Stimulated activated CD8-positive, alpha-beta memory T cell treated with anti-CD3 and anti-CD28 coated beads, Interleukin-2, amount 100 ng/mL, for 1 hour (primary cell): ENCODE measurements around the gene CISTR.
A peak's percentile ranks its signal among the peaks of the same experiment; 100 is the strongest.
"Not testable (repeated sequence)": the region's sequence is repeated elsewhere in the genome, so short reads cannot be mapped to it uniquely, and the experiment has no call there.

Experiments used
- DNase-seq, 2 donors: peaks; one replicate each; pipeline ENCODE4 v3.0.0-alpha.2; 2020; ENCODE audit warnings: low read depth in 2 of 2

CISTR gene

DNA sequence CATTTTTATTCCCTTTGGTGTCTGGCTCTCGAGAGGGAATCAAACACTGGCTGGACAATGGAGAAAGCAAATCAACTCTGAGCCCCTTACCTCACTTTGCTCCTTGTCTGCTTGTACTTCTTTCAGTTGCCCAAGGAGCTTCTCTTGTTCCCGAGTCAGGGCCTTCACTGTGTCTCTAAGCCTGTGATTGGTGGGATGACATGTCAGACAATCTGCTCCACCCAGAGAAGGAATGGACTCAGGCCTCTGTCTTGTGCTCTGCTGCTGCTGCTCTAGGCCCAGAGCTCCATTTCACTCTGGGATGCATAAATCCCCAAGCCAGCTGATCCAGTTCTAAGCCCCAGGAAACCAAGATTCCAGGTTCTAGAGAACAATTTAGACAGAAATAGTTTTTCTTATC, 32.1 kb downstream of the CISTR start:
- no peak for DNase-seq

DNA sequence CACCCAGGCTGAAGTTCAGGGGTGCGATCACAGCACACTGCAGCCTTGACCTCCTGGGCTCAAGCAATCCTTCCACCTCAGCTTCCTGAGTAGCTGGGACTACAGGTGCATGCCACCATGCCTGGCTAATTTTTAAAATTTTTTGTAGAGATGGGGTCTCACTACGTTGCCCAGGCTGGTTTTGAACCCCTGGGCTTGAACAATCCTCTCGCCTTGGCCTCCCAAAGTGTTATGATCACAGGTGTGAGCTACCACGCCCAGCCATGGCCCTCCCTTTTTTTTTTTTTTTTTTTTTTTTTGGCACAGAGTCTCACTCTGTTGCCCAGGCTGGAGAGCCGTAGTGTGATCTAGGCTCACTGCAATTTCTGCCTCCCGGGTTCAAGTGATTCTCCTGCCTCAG, 33.2 kb downstream of the CISTR start:
- DNase-seq: not testable (repeated sequence)

DNA sequence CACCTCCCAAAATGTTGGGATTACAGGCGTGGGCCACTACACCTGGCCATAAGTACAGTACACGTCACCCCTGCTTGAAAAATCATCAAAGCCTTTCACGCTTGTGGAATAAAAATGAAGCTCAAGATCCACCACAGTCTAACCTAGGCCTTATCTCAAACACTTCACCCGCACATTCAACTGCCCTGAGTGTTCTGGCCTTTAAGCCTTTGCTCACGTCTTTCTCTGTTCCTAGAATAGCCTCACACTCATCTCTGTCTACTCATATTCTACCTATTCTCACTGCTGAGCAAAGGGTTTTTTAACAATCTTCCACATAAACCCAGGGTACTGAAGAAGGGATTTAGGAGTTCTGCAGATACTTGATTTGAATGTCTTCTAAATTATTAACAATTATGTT, 34.5 kb downstream of the CISTR start:
- DNase-seq: no peak

DNA sequence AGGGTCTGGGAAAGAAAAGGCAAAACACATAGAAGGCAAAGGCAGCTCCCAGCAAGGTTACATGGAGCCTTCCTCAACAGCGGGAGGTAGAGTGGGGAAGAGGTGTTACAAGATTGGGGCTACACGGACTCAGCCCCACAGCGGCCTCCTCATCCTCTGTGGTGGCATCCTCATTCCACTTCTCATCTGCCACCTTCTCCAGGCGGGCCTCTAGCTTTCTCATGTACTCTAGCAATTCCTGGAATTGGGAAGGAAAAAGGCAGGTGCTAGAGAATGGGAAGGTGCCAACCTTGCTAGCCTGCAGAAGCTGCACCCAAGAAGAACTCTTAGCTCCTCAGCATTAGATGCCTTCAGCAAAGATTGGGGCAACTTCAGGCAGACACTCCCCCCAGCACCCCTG, 37.8 kb downstream of the CISTR start:
- no peak for DNase-seq

- DNase-seq: no peak
Observed at GRCh38 chr12:53713516-53713915, 38.3 kb downstream of the CISTR start.

DNA sequence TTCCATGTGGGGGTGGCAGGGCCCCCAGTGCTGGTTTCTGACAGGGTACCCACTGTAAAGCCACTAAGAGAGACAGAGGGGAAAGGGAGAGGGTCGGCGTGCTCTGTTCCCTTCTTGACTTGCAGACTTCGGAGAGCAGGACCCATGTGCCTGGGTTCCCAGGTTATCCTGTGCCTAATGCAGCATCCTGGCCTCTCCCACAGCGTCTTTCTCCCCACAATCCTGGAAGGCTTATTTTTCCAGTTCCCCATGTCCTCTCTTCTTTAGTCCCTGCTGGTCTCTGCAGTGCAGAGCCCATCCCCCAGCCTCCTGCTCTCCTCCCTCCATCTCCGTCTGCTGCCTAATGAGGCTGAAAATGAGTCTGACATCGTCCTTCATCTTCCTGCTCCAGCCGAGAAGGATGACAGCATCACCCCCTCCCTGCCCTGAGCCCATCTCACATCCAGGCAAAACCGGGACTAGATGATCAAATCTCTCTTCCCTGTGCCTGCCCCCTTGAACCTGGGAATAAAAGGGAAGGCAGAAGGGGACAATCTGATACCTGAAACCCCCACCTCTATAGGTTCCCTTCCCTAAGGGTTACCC, 39.6 kb downstream of the CISTR start:
- DNase-seq: no peak

GRCh38 chr12:53710091-53710490, 41.7 kb downstream of the CISTR start:
- no peak for DNase-seq

DNA sequence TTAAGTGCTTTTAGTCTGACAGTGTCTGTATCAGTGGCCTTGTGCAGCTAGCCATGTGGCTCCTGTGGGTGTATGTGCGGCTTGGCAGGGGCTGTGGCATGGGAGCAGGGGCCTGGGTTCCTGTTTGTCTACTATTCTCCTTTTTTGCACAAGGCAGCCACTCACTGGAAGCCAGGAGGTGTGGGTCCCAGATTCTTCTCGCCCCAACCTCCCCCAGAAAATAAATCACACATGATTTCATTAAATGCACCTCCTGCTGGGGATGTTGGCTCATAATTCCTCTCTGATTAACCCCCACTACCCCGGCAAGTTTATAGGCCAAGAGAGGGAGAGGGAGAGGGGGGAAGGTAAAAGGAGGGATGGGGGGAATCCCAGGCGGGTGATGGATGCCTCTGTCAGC, 42.1 kb downstream of the CISTR start:
- DNase-seq: no peak

GRCh38 chr12:53706080-53706479, 45.7 kb downstream of the CISTR start:
- DNase-seq: no peak

GRCh38 chr12:53703756-53704155, 48.0 kb downstream of the CISTR start:
- DNase-seq: no peak

DNA sequence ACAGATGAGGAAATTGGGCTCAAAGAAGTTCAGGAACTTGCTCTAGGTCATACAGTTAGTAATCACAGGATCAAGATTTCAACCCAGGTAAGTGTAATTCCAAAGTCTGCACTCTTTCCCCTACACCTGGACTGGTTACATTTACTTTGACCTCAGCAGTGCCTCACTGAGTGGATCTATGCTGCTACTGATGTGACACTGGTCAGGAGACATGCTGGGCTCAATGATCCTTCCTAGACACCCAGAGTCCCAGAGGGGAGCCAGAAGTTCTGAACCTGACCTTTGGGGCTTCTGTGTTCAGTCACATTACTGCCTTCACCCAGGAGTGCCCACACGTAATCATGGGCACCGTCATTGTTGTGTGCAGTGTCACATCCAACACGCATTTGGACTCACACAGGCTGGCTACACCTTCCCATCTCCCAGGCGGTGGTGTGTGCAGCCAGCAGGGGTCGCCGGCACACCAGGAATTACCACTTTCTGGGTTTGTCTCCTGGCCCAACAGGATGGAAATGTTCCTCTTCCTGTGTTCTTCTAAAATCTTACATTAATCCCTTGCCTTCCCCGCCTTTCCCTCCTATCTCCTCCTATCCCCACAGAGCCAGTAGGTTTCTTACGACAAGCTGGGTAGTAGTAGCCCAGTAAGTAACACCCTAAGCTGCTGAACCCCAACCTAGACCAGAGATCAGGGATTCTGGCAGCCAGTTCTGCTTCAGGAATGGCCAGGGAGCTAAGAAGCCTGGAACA, 50.1 kb downstream of the CISTR start:
- peak; percentile 52 to 64 for DNase-seq

DNA sequence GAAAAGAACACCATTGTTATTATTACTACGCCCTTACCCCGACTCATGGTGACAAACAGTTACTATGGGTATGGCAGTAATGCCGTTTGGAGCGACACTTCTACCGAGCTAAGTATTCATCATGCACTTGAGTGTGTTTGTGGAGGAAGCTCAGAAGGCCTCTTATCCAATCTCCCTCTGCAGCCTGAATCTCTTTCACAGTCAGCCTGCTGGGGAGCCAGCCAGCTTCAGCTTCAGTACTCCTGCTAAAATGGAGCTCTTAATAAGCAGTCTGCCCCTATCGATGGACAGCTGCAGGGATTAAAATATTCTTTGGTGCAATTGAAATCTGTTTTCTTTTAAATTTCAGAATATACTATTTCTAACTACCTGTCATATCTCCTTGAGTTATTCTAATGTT, 51.2 kb downstream of the CISTR start:
- DNase-seq: no peak

DNA sequence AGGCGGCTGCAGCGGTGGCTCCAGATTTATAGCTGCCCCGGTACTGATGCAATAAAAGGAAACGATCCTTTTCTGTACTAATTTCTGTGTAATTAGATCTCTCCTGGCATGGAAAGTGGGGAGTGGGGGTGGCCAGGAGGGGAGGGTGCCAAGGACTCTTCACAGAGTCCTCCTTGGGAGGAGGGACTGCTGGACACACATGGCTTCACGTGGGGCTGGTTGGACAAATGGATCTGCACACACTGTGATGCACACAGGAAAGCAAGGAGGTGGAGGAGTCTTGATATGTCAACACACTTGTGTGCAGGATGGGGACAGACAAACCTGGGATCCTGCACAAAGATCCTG, 52.1 kb downstream of the CISTR start:
- DNase-seq: no peak

GRCh38 chr12:53698948-53699677, 52.7 kb downstream of the CISTR start:
- no peak for DNase-seq

- DNase-seq: no peak
Observed at GRCh38 chr12:53696655-53697331, 55.0 kb downstream of the CISTR start.
